ENCODE data around the gene FCN2. TPM values are rescaled to one million over a fixed set of nuclear protein-coding genes. Genes with fewer than 3 reads are reported as not detected.

The FCN2 gene
- total and polyA plus RNA-seq, 2 of the 13 experiments (the other 11 are each of a cell fraction or from before 2014, with no cell fraction given) = not detected

DNA sequence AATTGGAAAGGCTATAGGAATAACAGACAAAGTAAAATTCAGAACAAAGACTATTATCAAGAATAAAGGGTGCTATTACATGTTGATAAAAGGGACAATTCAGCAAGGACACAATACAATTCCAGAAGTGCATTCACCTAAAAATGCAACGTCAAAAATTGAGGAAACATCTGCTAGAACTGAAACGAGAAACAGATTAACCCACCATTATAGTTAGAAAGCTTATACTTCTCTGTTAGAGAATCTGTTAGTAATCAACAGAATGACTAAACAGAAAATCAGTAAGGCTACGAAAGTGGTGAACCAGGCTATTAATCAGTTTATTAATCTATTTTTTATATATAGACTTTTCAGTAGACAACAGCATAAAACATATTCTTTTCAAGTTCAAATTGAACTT, 22.3 kb downstream of the FCN2 start:
- H2AFZ ChIP-seq (ENCODE audit: low read length) = no peak overlapping the region
- H3K9me3 ChIP-seq (ENCODE audit: low read length) = no peaks in the 10 kb centered on the region
- WGBS (ENCODE audit: low lambda C conversion rate) = under 1% methylated on average over 3 of the region's 3 CpGs
- H3K4me1 ChIP-seq (ENCODE audit: insufficient read depth, low read length) = no peaks in the 10 kb centered on the region
- H3K9ac ChIP-seq (ENCODE audit: insufficient read depth, low read depth, low read length) = no peak overlapping the region
- in situ Hi-C loops (cut with HindIII; ENCODE audit: extremely low pct_ligation_motif_present, low pct_unique_long_range_greater_than_20kb) = no loop called here
- H3K4me2 ChIP-seq (ENCODE audit: low read depth, low read length) = no peak overlapping the region
- no peak overlapping the region for H3K27ac ChIP-seq (ENCODE audit: extremely low read length, insufficient read depth, low read length)
- DNase-seq (ENCODE audit: low spot score) = no peak
- intact Hi-C loops (cut with micrococcal nuclease; ENCODE audit: unreplicated experiment) = no loop called here
- no peaks in the 10 kb centered on the region for H3K36me3 ChIP-seq (replicated peaks in 1 of 2; ENCODE audit: control insufficient read depth in 1 of 2, insufficient read depth in 2 of 2, low read length in 2 of 2)
- H4K20me1 ChIP-seq (ENCODE audit: insufficient read depth, low read length) = no peaks in the 10 kb centered on the region
- H3K27me3 ChIP-seq (ENCODE audit: control insufficient read depth in 1 of 2, insufficient read depth in 2 of 2, low read length in 2 of 2) = peaks cover 0 to 9% of the 10 kb centered on the region in 2 experiments; a peak in 2 of 5 replicates
- TF ChIP-seq CBX1 (IDR thresholded peaks at IDR 0.05; ENCODE audit: low read depth) (no peak), MYNN (CRISPR knock-in tag; IDR thresholded peaks at IDR 0.05; ENCODE audit: low read depth) (no peak), RBM22 (optimal IDR thresholded peaks at IDR 0.05; ENCODE audit: low read length) (no peak), ZNF781 (CRISPR knock-in tag; IDR thresholded peaks at IDR 0.05; ENCODE audit: borderline replicate concordance, not compliant biosample characterization) (no peak), SP140L (CRISPR knock-in tag; IDR thresholded peaks at IDR 0.05; ENCODE audit: borderline replicate concordance) (no peak), ZXDC (CRISPR knock-in tag; IDR thresholded peaks at IDR 0.05) (no peak), ZKSCAN8 (CRISPR knock-in tag; IDR thresholded peaks at IDR 0.05; ENCODE audit: borderline replicate concordance) (no peak), ARID2 (CRISPR knock-in tag; IDR thresholded peaks at IDR 0.05; ENCODE audit: borderline replicate concordance) (no peak), SOX6 (IDR thresholded peaks at IDR 0.05) (no peak), SOX6 (CRISPR knock-in tag; IDR thresholded peaks at IDR 0.05) (no peak), ZGPAT (CRISPR knock-in tag; IDR thresholded peaks at IDR 0.05) (no peak), TAF1 (CRISPR knock-in tag; IDR thresholded peaks at IDR 0.05) (no peak), CC2D1A (CRISPR knock-in tag; IDR thresholded peaks at IDR 0.05) (no peak)
- no TSS peak for BruUV-seq (replicated peaks)
- FAIRE-seq = no peak
- POLR2A ChIA-PET = no interaction called here
- no peak for ATAC-seq
- H3K4me3 ChIP-seq (replicated peaks in 1 of 3; ENCODE audit: insufficient read depth in 1 of 3, low read depth in 2 of 3, low read length in 3 of 3) = no peak overlapping the region
- CTCF ChIA-PET (ENCODE audit: low intra/inter-chr PET ratio, low total read pairs) = no interaction called here
- H3K79me2 ChIP-seq (ENCODE audit: insufficient read depth, low read length) = no peaks in the 10 kb centered on the region

Measured in HepG2 (cell line).